Measurements from ENCODE around the gene CHD9.

- TF ChIP-seq CTCF (IDR thresholded peaks at IDR 0.05) (no peak), POLR2A (IDR thresholded peaks at IDR 0.05) (no peak), POLR2AphosphoS5 (IDR thresholded peaks at IDR 0.05) (no peak)
Measured at GRCh38 chr16:53097190-53097589, 42.4 kb downstream of the CHD9 start.

All from prostate gland (tissue), 2 donors.